Prostate gland (tissue), 2 donors: ENCODE data around the gene LENG8. TPM values are rescaled to one million over a fixed set of nuclear protein-coding genes. Genes with fewer than 3 reads are reported as not detected.

Experiments
- DNase-seq: peaks from one replicate; pipeline ENCODE4 v3.0.0-alpha.2; 2019; ENCODE audit warnings: low spot score
- H3K27ac ChIP-seq, 2 donors: fragments of 200-600 bp; sonication (generic); 2 replicates each; pipeline ENCODE4 v1.5.1; 2017 to 2019
- H3K27me3 ChIP-seq: fragments of 200-600 bp; sonication (generic); replicated peaks from 2 replicates; pipeline ENCODE4 v1.5.1; 2019; ENCODE audit not compliant: insufficient read depth
- H3K36me3 ChIP-seq, 2 donors: fragments of 200-600 bp; sonication (generic); 1 replicate in 1 of 2; 2 replicates in 1 of 2; pipeline versions ENCODE4 v1.5.1 to v1.8.1; 2017 to 2019
- H3K4me1 ChIP-seq: fragments of 200-600 bp; sonication (generic); replicated peaks from 2 replicates; pipeline ENCODE4 v1.5.1; 2019
- H3K4me3 ChIP-seq, 2 donors: fragments of 200-600 bp; sonication (generic); 2 replicates each; pipeline ENCODE4 v1.5.1; 2017 to 2019
- H3K9me3 ChIP-seq: fragments of 200-600 bp; sonication (generic); 2 replicates; pipeline ENCODE4 v1.5.1; 2017
- CTCF ChIP-seq, 4 experiments: fragments of 200-600 bp in 2 of 4; fragments of 450-650 bp in 2 of 4; sonication (generic) in 2 of 4; IDR thresholded peaks; 1 replicate in 3 of 4; 2 replicates in 1 of 4; pipeline ENCODE4 v1.5.1; 2016 to 2019; ENCODE audit warnings: antibody characterized with exemption in 4 of 4, mild to moderate bottlenecking in 2 of 4, moderate library complexity in 2 of 4
- POLR2A ChIP-seq: fragments of 450-650 bp; IDR thresholded peaks from one replicate; pipeline ENCODE4 v1.6.1; 2016; ENCODE audit warnings: antibody characterized with exemption, mild to moderate bottlenecking
- POLR2AphosphoS5 ChIP-seq: sonication (generic); formaldehyde crosslinking; IDR thresholded peaks from one replicate; pipeline ENCODE4 v1.6.1; 2017; ENCODE audit warnings: antibody characterized with exemption
- WGBS: methylation state at CpG from one replicate; pipeline ENCODE4 v1.1.5; 2018; 5-methylcytosine and 5-hydroxymethylcytosine counted together
- intact Hi-C: fragments of 100-400 bp; cut with DNase I; formaldehyde crosslinking; loops from one replicate; pipeline ENCODE4 v1.14.2; 2022
- total RNA-seq, 2 donors: library from RNA; depleted of rRNA; stranded (reverse); fragments of >200 nt; gene quantifications; one replicate each; pipeline ENCODE4 v1.1.0, GENCODE V29; 2016

LENG8 gene
- total RNA-seq, 2 donors from 2014 or later: 111 to 292 TPM

- Histone ChIP-seq H3K9me3 (no peaks in the 10 kb centered on the region), H3K4me3 (no peak overlapping the region), H3K27ac (no peak overlapping the region), H3K4me1 (no peaks in the 10 kb centered on the region), H3K27me3 (peaks cover 38% of the 10 kb centered on the region), H3K36me3 (no peaks in the 10 kb centered on the region)
- intact Hi-C loops: no loop called here
- TF ChIP-seq POLR2AphosphoS5 (no peak), POLR2A (no peak), CTCF (IDR thresholded peaks at IDR 0.05) (no peak)
- whole genome bisulfite sequencing: 9% methylated on average over 28 of the region's 28 CpGs
- no peak for DNase-seq
Measured at GRCh38 chr19:54415901-54416673, 32.9 kb upstream of the LENG8 start.

GRCh38 chr19:54416695-54417491 lies 32.1 kb upstream of the LENG8 start:
- intact Hi-C loops: no loop called here
- H3K27ac ChIP-seq: no peak overlapping the region
- no peak for DNase-seq
- 46% methylated on average over 43 of the region's 44 CpGs for WGBS
- no peaks in the 10 kb centered on the region for H3K36me3 ChIP-seq
- no peaks in the 10 kb centered on the region for H3K9me3 ChIP-seq
- H3K27me3 ChIP-seq: peaks cover 38% of the 10 kb centered on the region
- no peaks in the 10 kb centered on the region for H3K4me1 ChIP-seq
- no peak overlapping the region for H3K4me3 ChIP-seq
- TF ChIP-seq POLR2AphosphoS5 (no peak), POLR2A (no peak), CTCF (IDR thresholded peaks at IDR 0.05) (no peak)

GRCh38 chr19:54418030-54418929 lies 30.7 kb upstream of the LENG8 start:
- Histone ChIP-seq H3K4me3 (no peak overlapping the region), H3K27me3 (peaks cover 38% of the 10 kb centered on the region), H3K27ac (no peak overlapping the region), H3K36me3 (no peaks in the 10 kb centered on the region), H3K4me1 (no peaks in the 10 kb centered on the region), H3K9me3 (no peaks in the 10 kb centered on the region)
- intact Hi-C loops: no loop called here
- TF ChIP-seq CTCF (IDR thresholded peaks at IDR 0.05) (no peak), POLR2AphosphoS5 (no peak), POLR2A (no peak)
- no peak for DNase-seq
- 17% methylated on average over 23 of the region's 25 CpGs for WGBS

GRCh38 chr19:54418930-54419800 lies 29.8 kb upstream of the LENG8 start:
- Histone ChIP-seq H3K27ac (no peak overlapping the region), H3K27me3 (peaks cover 38% of the 10 kb centered on the region), H3K4me3 (no peak overlapping the region), H3K4me1 (no peaks in the 10 kb centered on the region), H3K36me3 (no peaks in the 10 kb centered on the region), H3K9me3 (no peaks in the 10 kb centered on the region)
- 83% methylated on average over 26 of the region's 26 CpGs for WGBS
- DNase-seq: no peak
- intact Hi-C loops: no loop called here
- TF ChIP-seq POLR2AphosphoS5 (no peak), POLR2A (no peak), CTCF (IDR thresholded peaks at IDR 0.05) (no peak)
